Panc1 (cell line): ENCODE results near the gene ZFAND2B. TPM values are rescaled to one million over a fixed set of nuclear protein-coding genes. Genes with fewer than 3 reads are reported as not detected.

ENCODE experiments used
- ATAC-seq: fragments of 200-7000 bp; cut with Tn5 transposase; 2 replicates; pipeline ENCODE4 v1.9.1; 2020; ENCODE audit warnings: mild to moderate bottlenecking, moderate library complexity
- BruUV-seq: library from RNA; stranded (reverse); fragments of 400-500 nt; replicated peaks from 2 replicates; lab custom pipeline; 2021; lab: Mats Ljungman, UMichigan
- CTCF ChIA-PET: fragments of 300-600 bp; sonication (Branson Sonifier 250); formaldehyde crosslinking; loops from one replicate; lab custom pipeline; 2022; ENCODE audit warnings: antibody characterized with exemption; lab: Charles Lee
- POLR2A ChIA-PET: fragments of 300-600 bp; sonication (Branson Sonifier 250); formaldehyde crosslinking; loops from one replicate; lab custom pipeline; 2022; ENCODE audit warnings: antibody characterized with exemption; lab: Charles Lee
- DNase-seq: peaks from one replicate; pipeline ENCODE4 v3.0.0-alpha.2; 2010; ENCODE audit warnings: low read depth, low spot score
- H3K27ac ChIP-seq: 2 replicates; pipeline ENCODE4 v1.5.1; 2011; ENCODE audit warnings: mild to moderate bottlenecking, low read length, inconsistent platforms
- H3K27me3 ChIP-seq: fragments of 200-500 bp; sonication (Bioruptor generic); 2 replicates; pipeline ENCODE4 v1.6.0; 2014; ENCODE audit warnings: low read length, inconsistent platforms; ENCODE audit not compliant: control insufficient read depth, insufficient read depth
- H3K36me3 ChIP-seq: fragments of 200-500 bp; sonication (Bioruptor generic); 2 replicates; pipeline ENCODE4 v1.5.1; 2014; ENCODE audit warnings: inconsistent platforms, mild to moderate bottlenecking, low read length, moderate library complexity; ENCODE audit not compliant: control insufficient read depth, insufficient read depth
- H3K4me1 ChIP-seq: 2 replicates; pipeline ENCODE4 v1.5.1; 2011; ENCODE audit warnings: inconsistent platforms, mild to moderate bottlenecking, low read length, moderate library complexity; ENCODE audit not compliant: control insufficient read depth, insufficient read depth
- H3K4me3 ChIP-seq, 2 experiments: 2 replicates each; pipeline ENCODE4 v1.5.1; 2011 to 2012; ENCODE audit warnings: low read depth in 2 of 2, low read length in 2 of 2, mild to moderate bottlenecking in 2 of 2, inconsistent platforms in 1 of 2, moderate library complexity in 1 of 2
- H3K9me3 ChIP-seq: fragments of 200-500 bp; sonication (Bioruptor generic); 2 replicates; pipeline ENCODE4 v1.5.1; 2014; ENCODE audit warnings: low read depth, mild to moderate bottlenecking, inconsistent platforms, low read length, moderate library complexity; ENCODE audit not compliant: control insufficient read depth, insufficient read depth
- POLR2AphosphoS5 ChIP-seq: IDR thresholded peaks from 2 replicates; pipeline ENCODE4 v1.6.1; 2012; ENCODE audit warnings: mild to moderate bottlenecking, low read depth, low read length, moderate library complexity
- SIN3A ChIP-seq: IDR thresholded peaks from 2 replicates; pipeline ENCODE4 v1.6.1; 2012; ENCODE audit warnings: low read depth, mild to moderate bottlenecking, low read length, moderate library complexity, borderline replicate concordance; ENCODE audit not compliant: insufficient read depth
- TCF7L2 ChIP-seq: IDR thresholded peaks from 2 replicates; pipeline ENCODE4 v1.6.1; 2011; ENCODE audit warnings: mild to moderate bottlenecking, low read depth, low read length, inconsistent platforms
- in situ Hi-C: cut with HindIII; loops from 2 replicates; pipeline ENCODE4 v1.10.0; 2016; ENCODE audit warnings: low sequenced_read_pairs, low pct_unique_long_range_greater_than_20kb
- intact Hi-C: fragments of 100-400 bp; cut with micrococcal nuclease; formaldehyde crosslinking; loops from one replicate; pipeline ENCODE4 v1.10.0; 2022; ENCODE audit not compliant: unreplicated experiment
- total RNA-seq: library from RNA; stranded (reverse); gene quantifications from one replicate; pipeline ENCODE4 v1.2.1, GENCODE V29; 2021; ENCODE audit not compliant: unreplicated experiment
- TF ChIP-seq, protein P1 (sequence below): fragments of 450-650 bp; IDR thresholded peaks from 2 replicates; pipeline ENCODE4 v1.5.1; 2017; ENCODE audit warnings: mild to moderate bottlenecking
- TF ChIP-seq, protein P2 (sequence below), 2 experiments: IDR thresholded peaks; 2 replicates each; pipeline ENCODE4 v1.6.1; 2011 to 2012; ENCODE audit warnings: low read depth in 2 of 2, control low read depth in 1 of 2, low read length in 1 of 2, mild to moderate bottlenecking in 1 of 2, moderate library complexity in 1 of 2; ENCODE audit not compliant: insufficient read depth in 1 of 2

Gene ZFAND2B
- total RNA-seq, 1 experiment from 2014 or later: 43.2 TPM

DNA sequence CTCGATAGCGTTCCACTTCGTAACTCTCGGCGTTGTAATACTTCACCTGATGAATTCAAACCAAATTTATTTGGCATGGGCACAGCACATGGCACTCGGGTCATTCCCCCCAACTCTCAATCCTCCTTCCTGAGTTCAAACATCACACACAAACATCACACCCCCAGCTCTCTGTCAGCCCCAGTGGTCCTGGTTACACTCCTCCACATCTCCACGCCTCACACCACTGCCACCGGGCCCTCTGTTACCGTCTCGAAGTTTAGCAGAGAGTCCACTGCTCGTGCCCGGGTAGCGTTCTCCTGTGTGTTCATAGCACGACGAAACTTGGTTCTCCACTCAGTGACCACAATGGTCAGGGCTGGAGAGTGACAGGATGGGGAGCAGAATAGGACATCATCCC lies 7.6 kb downstream of the ZFAND2B start:
- H3K36me3 ChIP-seq: 0 out of 2 replicates have a peak, but pooled peaks cover 2% of the 10 kb centered on the region

DNA sequence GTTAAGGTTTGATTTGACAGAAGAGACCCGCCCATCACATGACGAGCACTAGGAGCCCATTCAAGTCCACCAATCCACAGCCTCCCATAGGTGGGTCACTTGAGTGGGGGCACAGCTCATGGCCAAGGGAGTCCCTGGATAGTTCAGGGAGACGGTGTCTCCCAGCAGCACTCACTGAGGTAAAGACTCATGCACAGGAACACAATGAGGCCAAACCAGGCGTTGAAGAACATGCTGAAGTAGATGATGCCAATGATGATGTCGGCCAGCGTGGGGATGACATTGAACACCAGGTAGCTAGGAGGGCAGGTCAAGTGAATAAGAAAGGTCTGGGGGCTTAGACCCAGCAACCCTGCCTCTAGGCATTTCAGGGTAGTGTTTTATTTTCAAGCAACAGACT lies 8.2 kb downstream of the ZFAND2B start:
- no peak overlapping the region for H3K4me3 ChIP-seq
- ChIA-PET POLR2A (no interaction called here), CTCF (no interaction called here)
- no peaks in the 10 kb centered on the region for H3K27me3 ChIP-seq
- TF ChIP-seq TCF7L2 (no peak), POLR2AphosphoS5 (no peak), SIN3A (no peak)
- TF ChIP-seq, protein P1, sequence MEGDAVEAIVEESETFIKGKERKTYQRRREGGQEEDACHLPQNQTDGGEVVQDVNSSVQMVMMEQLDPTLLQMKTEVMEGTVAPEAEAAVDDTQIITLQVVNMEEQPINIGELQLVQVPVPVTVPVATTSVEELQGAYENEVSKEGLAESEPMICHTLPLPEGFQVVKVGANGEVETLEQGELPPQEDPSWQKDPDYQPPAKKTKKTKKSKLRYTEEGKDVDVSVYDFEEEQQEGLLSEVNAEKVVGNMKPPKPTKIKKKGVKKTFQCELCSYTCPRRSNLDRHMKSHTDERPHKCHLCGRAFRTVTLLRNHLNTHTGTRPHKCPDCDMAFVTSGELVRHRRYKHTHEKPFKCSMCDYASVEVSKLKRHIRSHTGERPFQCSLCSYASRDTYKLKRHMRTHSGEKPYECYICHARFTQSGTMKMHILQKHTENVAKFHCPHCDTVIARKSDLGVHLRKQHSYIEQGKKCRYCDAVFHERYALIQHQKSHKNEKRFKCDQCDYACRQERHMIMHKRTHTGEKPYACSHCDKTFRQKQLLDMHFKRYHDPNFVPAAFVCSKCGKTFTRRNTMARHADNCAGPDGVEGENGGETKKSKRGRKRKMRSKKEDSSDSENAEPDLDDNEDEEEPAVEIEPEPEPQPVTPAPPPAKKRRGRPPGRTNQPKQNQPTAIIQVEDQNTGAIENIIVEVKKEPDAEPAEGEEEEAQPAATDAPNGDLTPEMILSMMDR: no peak
- TF ChIP-seq, protein P2, sequence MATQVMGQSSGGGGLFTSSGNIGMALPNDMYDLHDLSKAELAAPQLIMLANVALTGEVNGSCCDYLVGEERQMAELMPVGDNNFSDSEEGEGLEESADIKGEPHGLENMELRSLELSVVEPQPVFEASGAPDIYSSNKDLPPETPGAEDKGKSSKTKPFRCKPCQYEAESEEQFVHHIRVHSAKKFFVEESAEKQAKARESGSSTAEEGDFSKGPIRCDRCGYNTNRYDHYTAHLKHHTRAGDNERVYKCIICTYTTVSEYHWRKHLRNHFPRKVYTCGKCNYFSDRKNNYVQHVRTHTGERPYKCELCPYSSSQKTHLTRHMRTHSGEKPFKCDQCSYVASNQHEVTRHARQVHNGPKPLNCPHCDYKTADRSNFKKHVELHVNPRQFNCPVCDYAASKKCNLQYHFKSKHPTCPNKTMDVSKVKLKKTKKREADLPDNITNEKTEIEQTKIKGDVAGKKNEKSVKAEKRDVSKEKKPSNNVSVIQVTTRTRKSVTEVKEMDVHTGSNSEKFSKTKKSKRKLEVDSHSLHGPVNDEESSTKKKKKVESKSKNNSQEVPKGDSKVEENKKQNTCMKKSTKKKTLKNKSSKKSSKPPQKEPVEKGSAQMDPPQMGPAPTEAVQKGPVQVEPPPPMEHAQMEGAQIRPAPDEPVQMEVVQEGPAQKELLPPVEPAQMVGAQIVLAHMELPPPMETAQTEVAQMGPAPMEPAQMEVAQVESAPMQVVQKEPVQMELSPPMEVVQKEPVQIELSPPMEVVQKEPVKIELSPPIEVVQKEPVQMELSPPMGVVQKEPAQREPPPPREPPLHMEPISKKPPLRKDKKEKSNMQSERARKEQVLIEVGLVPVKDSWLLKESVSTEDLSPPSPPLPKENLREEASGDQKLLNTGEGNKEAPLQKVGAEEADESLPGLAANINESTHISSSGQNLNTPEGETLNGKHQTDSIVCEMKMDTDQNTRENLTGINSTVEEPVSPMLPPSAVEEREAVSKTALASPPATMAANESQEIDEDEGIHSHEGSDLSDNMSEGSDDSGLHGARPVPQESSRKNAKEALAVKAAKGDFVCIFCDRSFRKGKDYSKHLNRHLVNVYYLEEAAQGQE (IDR thresholded peaks at IDR 0.05; ENCODE audit: insufficient read depth in 1 of 2, low read depth in 2 of 2, low read length in 1 of 2): no peak
- DNase-seq: no peak
- in situ Hi-C loops: no loop called here
- 0 out of 2 replicates have a peak, but pooled peaks cover 2% of the 10 kb centered on the region for H3K36me3 ChIP-seq
- no peak for ATAC-seq
- no peaks in the 10 kb centered on the region for H3K9me3 ChIP-seq
- peaks cover 10% of the 10 kb centered on the region for H3K4me1 ChIP-seq
- intact Hi-C loops: loop anchor here (10.0 kb wide), 1 partner anchor 50 kb away; the partner anchor contains the start of gene NHEJ1
- no peak overlapping the region for H3K27ac ChIP-seq
- BruUV-seq: no TSS peak

More for the DNA sequence above, 7.6 kb downstream of the ZFAND2B start:
- Histone ChIP-seq H3K4me3 (no peak overlapping the region), H3K27me3 (no peaks in the 10 kb centered on the region), H3K27ac (no peak overlapping the region), H3K9me3 (no peaks in the 10 kb centered on the region), H3K4me1 (peaks cover 7% of the 10 kb centered on the region)
- no peak for ATAC-seq
- intact Hi-C loops: loop anchor here (10.0 kb wide), 1 partner anchor 49 kb away; the partner anchor contains the start of gene NHEJ1
- CTCF ChIA-PET: no interaction called here
- in situ Hi-C loops: no loop called here
- TF ChIP-seq, protein P2 (IDR thresholded peaks at IDR 0.05; ENCODE audit: insufficient read depth in 1 of 2, low read depth in 2 of 2, low read length in 1 of 2): no peak
- TF ChIP-seq, protein P1: no peak
- TF ChIP-seq TCF7L2 (no peak), POLR2AphosphoS5 (no peak), SIN3A (no peak)
- no peak for DNase-seq
- POLR2A ChIA-PET: no interaction called here
- TSS peak; percentile 46 for BruUV-seq
